Measurements from ENCODE around the gene PPFIA2.

Gene PPFIA2

DNA sequence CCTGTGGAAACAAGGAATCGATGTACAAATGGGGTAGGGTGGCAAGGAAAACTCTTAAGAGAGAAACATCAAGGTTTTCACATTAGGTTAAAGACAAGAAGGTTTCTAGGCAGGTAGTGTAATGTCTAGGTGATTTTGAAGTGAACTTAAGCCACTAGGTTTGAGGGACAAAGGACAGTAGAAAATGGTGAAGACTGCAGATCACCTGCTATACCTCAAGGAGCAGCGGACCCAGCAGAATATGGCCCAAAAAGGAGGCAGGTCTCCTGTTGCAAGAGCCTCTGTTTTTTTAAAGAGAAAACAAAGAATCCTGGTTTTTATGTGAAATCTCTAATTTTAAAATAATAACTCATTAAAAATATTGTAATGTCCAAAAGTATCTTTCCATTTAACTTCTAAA, 503.2 kb downstream of the PPFIA2 start:
- Histone ChIP-seq H4K20me1 (ENCODE audit: insufficient read depth, low read length, poor library complexity, severe bottlenecking) (no peaks in the 10 kb centered on the region), H3K27me3 (ENCODE audit: insufficient read depth, low read length, poor library complexity, severe bottlenecking) (no peaks in the 10 kb centered on the region), H2AFZ (ENCODE audit: low read length) (no peak overlapping the region), H3F3A (ENCODE audit: low read depth) (no peaks in the 10 kb centered on the region), H3K4me3 (ENCODE audit: low read length, poor library complexity, severe bottlenecking) (no peak overlapping the region), H3K9me3 (ENCODE audit: insufficient read depth, low read depth, low read length) (no peaks in the 10 kb centered on the region), H3K79me2 (ENCODE audit: insufficient read depth, low read length) (no peaks in the 10 kb centered on the region), H3K4me1 (ENCODE audit: insufficient read depth, low read length, poor library complexity, severe bottlenecking) (no peaks in the 10 kb centered on the region), H3K4me2 (ENCODE audit: low read depth, low read length, poor library complexity, severe bottlenecking) (no peak overlapping the region), H3K9ac (ENCODE audit: low read depth, low read length, poor library complexity, severe bottlenecking) (no peak overlapping the region), H3K36me3 (ENCODE audit: insufficient read depth, low read length) (no peaks in the 10 kb centered on the region), H3K9me2 (replicated peaks; ENCODE audit: low read depth, low read length) (no peaks in the 10 kb centered on the region)
- TF ChIP-seq EZH2phosphoT487 (IDR thresholded peaks at IDR 0.05; ENCODE audit: borderline replicate concordance), result no peak
- TF ChIP-seq, protein P1, sequence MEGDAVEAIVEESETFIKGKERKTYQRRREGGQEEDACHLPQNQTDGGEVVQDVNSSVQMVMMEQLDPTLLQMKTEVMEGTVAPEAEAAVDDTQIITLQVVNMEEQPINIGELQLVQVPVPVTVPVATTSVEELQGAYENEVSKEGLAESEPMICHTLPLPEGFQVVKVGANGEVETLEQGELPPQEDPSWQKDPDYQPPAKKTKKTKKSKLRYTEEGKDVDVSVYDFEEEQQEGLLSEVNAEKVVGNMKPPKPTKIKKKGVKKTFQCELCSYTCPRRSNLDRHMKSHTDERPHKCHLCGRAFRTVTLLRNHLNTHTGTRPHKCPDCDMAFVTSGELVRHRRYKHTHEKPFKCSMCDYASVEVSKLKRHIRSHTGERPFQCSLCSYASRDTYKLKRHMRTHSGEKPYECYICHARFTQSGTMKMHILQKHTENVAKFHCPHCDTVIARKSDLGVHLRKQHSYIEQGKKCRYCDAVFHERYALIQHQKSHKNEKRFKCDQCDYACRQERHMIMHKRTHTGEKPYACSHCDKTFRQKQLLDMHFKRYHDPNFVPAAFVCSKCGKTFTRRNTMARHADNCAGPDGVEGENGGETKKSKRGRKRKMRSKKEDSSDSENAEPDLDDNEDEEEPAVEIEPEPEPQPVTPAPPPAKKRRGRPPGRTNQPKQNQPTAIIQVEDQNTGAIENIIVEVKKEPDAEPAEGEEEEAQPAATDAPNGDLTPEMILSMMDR (conservative IDR thresholded peaks at IDR 0.05; ENCODE audit: low read length), result no peak

DNA sequence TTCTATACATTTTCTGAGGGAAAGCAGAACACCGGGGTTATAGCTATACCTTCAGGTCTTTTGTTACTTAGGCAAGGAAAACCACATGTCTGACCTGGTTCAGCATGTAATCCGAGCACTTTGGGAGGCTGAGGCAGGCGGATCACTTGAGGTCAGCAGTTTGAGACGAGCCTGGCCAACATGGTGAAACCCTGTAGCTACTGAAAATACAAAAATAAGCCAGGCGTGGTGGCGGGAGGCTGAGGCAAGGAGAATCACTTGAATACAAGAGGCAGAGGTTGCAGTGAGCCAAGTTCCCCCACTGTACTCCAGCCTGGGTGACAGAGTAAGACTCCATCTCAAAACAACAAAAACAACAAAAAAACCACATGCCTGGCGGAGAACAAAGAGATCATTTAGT, 503.7 kb downstream of the PPFIA2 start:
- no peak overlapping the region for H3K4me2 ChIP-seq (ENCODE audit: low read depth, low read length, poor library complexity, severe bottlenecking)

DNA sequence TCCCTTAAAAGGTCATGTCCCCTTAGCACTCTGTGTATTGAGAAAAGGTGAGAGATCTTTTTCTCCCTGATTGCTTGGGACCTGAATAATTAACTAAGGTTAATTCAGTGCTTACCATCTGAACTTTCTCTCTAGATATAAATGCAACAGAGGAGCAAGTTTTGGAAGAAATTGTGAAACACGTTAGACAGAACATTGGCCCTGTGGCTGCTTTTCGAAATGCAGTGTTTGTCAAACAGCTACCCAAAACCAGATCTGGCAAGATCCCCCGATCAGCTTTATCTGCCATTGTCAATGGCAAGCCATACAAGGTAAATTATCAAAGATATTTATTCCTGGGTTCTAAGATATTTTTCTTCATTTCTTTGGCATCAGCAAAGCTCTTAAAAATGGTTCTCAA, 505.8 kb downstream of the PPFIA2 start:
- no peaks in the 10 kb centered on the region for H3K9me2 ChIP-seq (replicated peaks; ENCODE audit: low read depth, low read length)
- no peaks in the 10 kb centered on the region for H3K79me2 ChIP-seq (ENCODE audit: insufficient read depth, low read length)
- H3F3A ChIP-seq (ENCODE audit: low read depth), result no peaks in the 10 kb centered on the region
- no peaks in the 10 kb centered on the region for H3K9me3 ChIP-seq (ENCODE audit: insufficient read depth, low read depth, low read length)
- H3K36me3 ChIP-seq (ENCODE audit: insufficient read depth, low read length), result no peaks in the 10 kb centered on the region
- no peak overlapping the region for H3K4me2 ChIP-seq (ENCODE audit: low read depth, low read length, poor library complexity, severe bottlenecking)
- no peak overlapping the region for H2AFZ ChIP-seq (ENCODE audit: low read length)
- no peak overlapping the region for H3K9ac ChIP-seq (ENCODE audit: low read depth, low read length, poor library complexity, severe bottlenecking)
- TF ChIP-seq, protein P1 (conservative IDR thresholded peaks at IDR 0.05; ENCODE audit: low read length), result no peak
- TF ChIP-seq EZH2phosphoT487 (IDR thresholded peaks at IDR 0.05; ENCODE audit: borderline replicate concordance), result no peak
- H3K27me3 ChIP-seq (ENCODE audit: insufficient read depth, low read length, poor library complexity, severe bottlenecking), result no peaks in the 10 kb centered on the region
- H3K4me1 ChIP-seq (ENCODE audit: insufficient read depth, low read length, poor library complexity, severe bottlenecking), result no peaks in the 10 kb centered on the region
- no peaks in the 10 kb centered on the region for H4K20me1 ChIP-seq (ENCODE audit: insufficient read depth, low read length, poor library complexity, severe bottlenecking)
- H3K4me3 ChIP-seq (ENCODE audit: low read length, poor library complexity, severe bottlenecking), result no peak overlapping the region

More for the DNA sequence above, 503.7 kb downstream of the PPFIA2 start:
- Histone ChIP-seq H2AFZ (ENCODE audit: low read length) (no peak overlapping the region), H4K20me1 (ENCODE audit: insufficient read depth, low read length, poor library complexity, severe bottlenecking) (no peaks in the 10 kb centered on the region), H3K4me1 (ENCODE audit: insufficient read depth, low read length, poor library complexity, severe bottlenecking) (no peaks in the 10 kb centered on the region), H3K9ac (ENCODE audit: low read depth, low read length, poor library complexity, severe bottlenecking) (no peak overlapping the region), H3K4me3 (ENCODE audit: low read length, poor library complexity, severe bottlenecking) (no peak overlapping the region), H3K9me3 (ENCODE audit: insufficient read depth, low read depth, low read length) (no peaks in the 10 kb centered on the region), H3K36me3 (ENCODE audit: insufficient read depth, low read length) (no peaks in the 10 kb centered on the region), H3K27me3 (ENCODE audit: insufficient read depth, low read length, poor library complexity, severe bottlenecking) (no peaks in the 10 kb centered on the region), H3F3A (ENCODE audit: low read depth) (no peaks in the 10 kb centered on the region), H3K79me2 (ENCODE audit: insufficient read depth, low read length) (no peaks in the 10 kb centered on the region), H3K9me2 (replicated peaks; ENCODE audit: low read depth, low read length) (no peaks in the 10 kb centered on the region)
- TF ChIP-seq, protein P1 (conservative IDR thresholded peaks at IDR 0.05; ENCODE audit: low read length), result no peak
- no peak for TF ChIP-seq EZH2phosphoT487 (IDR thresholded peaks at IDR 0.05; ENCODE audit: borderline replicate concordance)

Measured in Loucy (cell line).